GM12865 (cell line): ENCODE measurements around the gene LNX2.

Experiments used
- DNase-seq: peaks from one replicate; pipeline ENCODE4 v3.0.0; 2010; ENCODE audit warnings: low read depth
- H3K4me3 ChIP-seq: 2 replicates; pipeline ENCODE4 v1.5.1; 2011; ENCODE audit warnings: mild to moderate bottlenecking, low read depth, low read length, control low read depth
- TF ChIP-seq, protein P1 (sequence below): IDR thresholded peaks from 2 replicates; pipeline ENCODE4 v1.5.1; 2011; ENCODE audit warnings: low read length, control low read depth, low read depth, inconsistent platforms; ENCODE audit not compliant: insufficient read depth; ENCODE audit errors: missing control alignments

The LNX2 gene

DNA sequence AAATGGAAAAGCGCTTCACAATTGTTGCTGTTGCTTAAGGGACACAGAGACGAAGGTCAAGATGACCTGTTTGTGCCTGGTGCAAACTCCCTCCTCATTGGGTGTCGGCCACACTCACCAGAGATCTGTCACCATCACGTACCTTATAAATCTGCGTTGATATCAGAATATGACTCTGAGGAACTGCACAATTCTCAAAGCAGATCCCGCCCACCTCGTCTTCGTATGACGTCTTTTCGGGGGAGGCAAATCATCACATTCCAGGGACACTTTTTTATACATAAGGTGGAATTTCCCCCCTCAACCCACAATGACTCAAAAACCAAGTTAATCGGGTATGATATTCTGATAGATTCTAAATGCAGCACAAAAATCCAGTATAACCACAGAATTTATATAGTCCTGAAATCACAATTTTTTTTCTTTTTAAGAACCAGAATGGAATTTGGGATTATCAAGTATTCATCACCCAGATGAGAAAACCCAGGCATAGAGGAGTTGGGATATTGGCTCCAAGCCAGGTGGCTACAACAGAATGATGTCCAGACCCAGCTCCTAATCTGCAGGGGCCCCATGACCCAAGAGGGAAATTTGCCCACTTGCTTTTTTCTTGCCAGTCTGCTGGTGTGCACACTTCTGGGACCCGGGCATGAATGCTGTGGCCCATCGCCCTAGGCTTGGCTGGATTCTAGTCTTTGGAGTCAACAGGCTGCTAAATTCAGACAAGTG, 119.4 kb downstream of the LNX2 start:
- TF ChIP-seq, protein P1, sequence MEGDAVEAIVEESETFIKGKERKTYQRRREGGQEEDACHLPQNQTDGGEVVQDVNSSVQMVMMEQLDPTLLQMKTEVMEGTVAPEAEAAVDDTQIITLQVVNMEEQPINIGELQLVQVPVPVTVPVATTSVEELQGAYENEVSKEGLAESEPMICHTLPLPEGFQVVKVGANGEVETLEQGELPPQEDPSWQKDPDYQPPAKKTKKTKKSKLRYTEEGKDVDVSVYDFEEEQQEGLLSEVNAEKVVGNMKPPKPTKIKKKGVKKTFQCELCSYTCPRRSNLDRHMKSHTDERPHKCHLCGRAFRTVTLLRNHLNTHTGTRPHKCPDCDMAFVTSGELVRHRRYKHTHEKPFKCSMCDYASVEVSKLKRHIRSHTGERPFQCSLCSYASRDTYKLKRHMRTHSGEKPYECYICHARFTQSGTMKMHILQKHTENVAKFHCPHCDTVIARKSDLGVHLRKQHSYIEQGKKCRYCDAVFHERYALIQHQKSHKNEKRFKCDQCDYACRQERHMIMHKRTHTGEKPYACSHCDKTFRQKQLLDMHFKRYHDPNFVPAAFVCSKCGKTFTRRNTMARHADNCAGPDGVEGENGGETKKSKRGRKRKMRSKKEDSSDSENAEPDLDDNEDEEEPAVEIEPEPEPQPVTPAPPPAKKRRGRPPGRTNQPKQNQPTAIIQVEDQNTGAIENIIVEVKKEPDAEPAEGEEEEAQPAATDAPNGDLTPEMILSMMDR = no peak
- DNase-seq = no peak
- H3K4me3 ChIP-seq = no peak overlapping the region

- TF ChIP-seq, protein P1 = no peak
- DNase-seq = no peak
- H3K4me3 ChIP-seq = no peak overlapping the region
Measured at GRCh38 chr13:27497563-27498230, 122.6 kb downstream of the LNX2 start.

GRCh38 chr13:27496536-27497273, 123.6 kb downstream of the LNX2 start:
- H3K4me3 ChIP-seq = no peak overlapping the region
- TF ChIP-seq, protein P1 = no peak
- DNase-seq = no peak

DNA sequence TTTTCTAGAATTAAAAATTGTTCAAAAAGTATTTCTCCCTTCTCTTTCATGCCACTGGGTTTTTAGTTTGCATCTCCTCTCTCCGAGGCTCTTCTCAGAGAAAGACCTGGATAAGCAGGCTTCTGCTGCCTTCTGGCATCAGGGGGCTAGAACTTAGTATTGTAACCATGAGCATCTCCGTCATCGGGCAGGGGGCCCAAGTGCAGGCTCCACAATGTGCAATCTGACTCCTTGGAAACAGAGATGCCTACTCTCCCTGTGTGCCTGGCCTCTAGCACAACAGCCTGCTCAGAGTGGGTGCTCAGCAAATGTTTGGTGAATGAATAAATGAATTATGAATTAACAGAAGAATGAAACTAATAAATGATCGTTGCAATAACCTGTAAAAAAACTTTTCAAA, 124.3 kb downstream of the LNX2 start:
- no peak overlapping the region for H3K4me3 ChIP-seq
- TF ChIP-seq, protein P1 = no peak
- DNase-seq = no peak
